Effector memory CD4-positive, alpha-beta T cell (primary cell): ENCODE results near the gene ADAM17.
"Not testable (repeated sequence)": the region's sequence is repeated elsewhere in the genome, so short reads cannot be mapped to it uniquely, and the experiment has no call there.

ENCODE experiments used
- DNase-seq, 3 donors: peaks; one replicate each; pipeline ENCODE4 v3.0.0-alpha.2; 2020
- H3K27ac ChIP-seq: 2 replicates; pipeline ENCODE4 v1.7.0; 2013; ENCODE audit warnings: mild to moderate bottlenecking, low read length, moderate library complexity; ENCODE audit not compliant: insufficient read depth, poor library complexity, severe bottlenecking
- H3K27me3 ChIP-seq: replicated peaks from 2 replicates; pipeline ENCODE4 v1.7.0; 2013; ENCODE audit warnings: mild to moderate bottlenecking, low read length; ENCODE audit not compliant: insufficient read depth, control insufficient read depth, poor library complexity, severe bottlenecking
- H3K36me3 ChIP-seq: 2 replicates; pipeline ENCODE4 v1.7.0; 2013; ENCODE audit warnings: mild to moderate bottlenecking, low read length, moderate library complexity; ENCODE audit not compliant: control insufficient read depth, insufficient read depth
- H3K4me1 ChIP-seq: 2 replicates; pipeline ENCODE4 v1.7.0; 2013; ENCODE audit warnings: low read length, mild to moderate bottlenecking; ENCODE audit not compliant: control insufficient read depth, insufficient read depth, poor library complexity, severe bottlenecking
- H3K4me3 ChIP-seq: 2 replicates; pipeline ENCODE4 v1.7.0; 2013; ENCODE audit warnings: low read length, low read depth, mild to moderate bottlenecking; ENCODE audit not compliant: insufficient read depth, poor library complexity, severe bottlenecking
- H3K9me3 ChIP-seq: 2 replicates; pipeline ENCODE4 v1.7.0; 2013; ENCODE audit warnings: mild to moderate bottlenecking, low read length, moderate library complexity; ENCODE audit not compliant: control insufficient read depth
- total RNA-seq, 3 donors: gene quantifications; one replicate each; lab custom pipeline; 2026; lab: John Stamatoyannopoulos, UW

ADAM17 gene
- total RNA-seq, result 61.0 to 75.7 (median 74.1) reads per million in 3 donors

GRCh38 chr2:9555297-9556120 lies at the start of gene ADAM17:
TSS of gene ADAM17 (minus strand) at chr2:9555830. CDS start at chr2:9555605, 225 bp downstream.
- Histone ChIP-seq H3K4me3 (peak within 1 kb of the TSS; percentile 80), H3K27me3 (no peaks in the 10 kb centered on the region), H3K4me1 (peaks cover 12% of the 10 kb centered on the region), H3K36me3 (no peaks in the 10 kb centered on the region), H3K27ac (peak within 1 kb of the TSS; percentile 89), H3K9me3 (no peaks in the 10 kb centered on the region)
- peak; percentile 71 to 79 (median 72) for DNase-seq

- DNase-seq, result no peak
- Histone ChIP-seq H3K9me3 (no peaks in the 10 kb centered on the region), H3K4me1 (no peaks in the 10 kb centered on the region), H3K36me3 (peaks cover 7% of the 10 kb centered on the region), H3K27me3 (no peaks in the 10 kb centered on the region), H3K27ac (no peak overlapping the region), H3K4me3 (no peak overlapping the region)
These were observed 46.8 kb upstream of the ADAM17 start for GRCh38 chr2:9602412-9602811.

GRCh38 chr2:9601397-9601796 lies 45.8 kb upstream of the ADAM17 start:
- Histone ChIP-seq H3K36me3 (peaks cover 4% of the 10 kb centered on the region), H3K9me3 (no peaks in the 10 kb centered on the region), H3K27ac (no peak overlapping the region), H3K27me3 (no peaks in the 10 kb centered on the region), H3K4me3 (no peak overlapping the region), H3K4me1 (no peaks in the 10 kb centered on the region)
- no peak for DNase-seq

- Histone ChIP-seq H3K27me3 (no peaks in the 10 kb centered on the region), H3K4me3 (no peak overlapping the region), H3K4me1 (no peaks in the 10 kb centered on the region), H3K36me3 (peaks cover 4% of the 10 kb centered on the region), H3K9me3 (no peaks in the 10 kb centered on the region), H3K27ac (no peak overlapping the region)
- no peak for DNase-seq
These were observed 43.8 kb upstream of the ADAM17 start for GRCh38 chr2:9599430-9599829.

DNA sequence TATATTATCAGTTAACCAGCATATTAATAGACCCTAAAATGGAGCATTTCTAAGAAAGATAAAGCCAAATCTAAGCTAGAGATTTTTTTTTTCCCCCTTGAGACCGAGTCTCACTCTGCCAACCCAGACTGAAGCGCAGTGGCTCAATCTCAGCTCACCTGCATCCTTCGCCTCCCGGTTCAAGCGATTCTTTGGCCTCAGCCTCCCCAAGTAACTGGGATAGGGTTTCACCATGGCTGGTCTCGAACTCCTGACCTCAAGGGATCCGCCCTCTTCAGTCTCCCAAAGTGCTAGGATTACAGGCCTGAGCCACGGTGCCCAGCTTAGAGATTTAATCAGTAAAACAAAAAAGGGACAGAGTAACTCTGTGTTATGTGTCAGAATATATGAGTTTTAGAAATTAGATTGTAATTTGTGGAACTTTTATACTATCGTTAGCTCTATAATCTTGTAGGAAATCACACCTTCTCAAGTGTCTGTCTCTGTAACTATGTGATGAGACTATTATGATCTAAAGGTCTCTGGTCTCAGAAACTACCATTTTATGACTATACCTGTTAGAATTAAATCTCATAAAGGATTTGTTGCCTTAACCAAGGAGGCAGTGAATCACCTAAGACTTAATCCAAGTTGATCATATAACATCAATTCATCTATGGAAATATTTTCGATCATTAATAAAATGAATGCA lies 41.1 kb upstream of the ADAM17 start:
- DNase-seq, result no peak
- Histone ChIP-seq H3K4me1 (peaks cover 6% of the 10 kb centered on the region), H3K27me3 (no peaks in the 10 kb centered on the region), H3K9me3 (no peaks in the 10 kb centered on the region), H3K4me3 (peak overlapping the region; percentile 12), H3K27ac (no peak overlapping the region), H3K36me3 (peaks cover 4% of the 10 kb centered on the region)

GRCh38 chr2:9595746-9596145 lies 40.1 kb upstream of the ADAM17 start:
- Histone ChIP-seq H3K27ac (no peak overlapping the region), H3K27me3 (no peaks in the 10 kb centered on the region), H3K36me3 (peaks cover 5% of the 10 kb centered on the region), H3K9me3 (no peaks in the 10 kb centered on the region), H3K4me1 (peaks cover 6% of the 10 kb centered on the region), H3K4me3 (peak overlapping the region; percentile 12)
- DNase-seq, result no peak

DNA sequence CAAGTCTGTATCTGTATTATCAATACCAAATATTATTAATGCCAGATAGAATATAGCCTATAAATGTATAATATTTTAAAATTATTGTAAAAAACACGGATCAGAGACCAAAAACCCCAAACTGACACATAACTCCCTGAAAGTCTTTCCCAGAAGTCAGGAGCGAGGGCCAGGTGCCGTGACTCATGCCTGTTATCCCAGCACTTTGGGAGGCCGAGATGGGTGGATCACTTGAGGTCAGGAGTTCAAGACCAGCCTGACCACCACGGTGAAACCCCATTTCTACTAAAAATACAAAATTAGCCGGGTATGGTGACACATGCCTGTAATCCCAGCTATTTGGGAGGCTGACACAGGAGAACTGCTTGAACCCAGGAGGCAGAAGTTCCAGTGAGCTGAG lies 39.6 kb upstream of the ADAM17 start:
- not testable (repeated sequence) for H3K36me3 ChIP-seq, DNase-seq, H3K27me3 ChIP-seq, H3K4me1 ChIP-seq, H3K9me3 ChIP-seq, H3K27ac ChIP-seq, H3K4me3 ChIP-seq

GRCh38 chr2:9594366-9595054 lies 38.9 kb upstream of the ADAM17 start:
- Histone ChIP-seq H3K9me3 (no peaks in the 10 kb centered on the region), H3K27me3 (no peaks in the 10 kb centered on the region), H3K4me3 (no peak overlapping the region), H3K36me3 (peaks cover 12% of the 10 kb centered on the region), H3K27ac (no peak overlapping the region), H3K4me1 (peaks cover 6% of the 10 kb centered on the region)
- DNase-seq, result no peak

GRCh38 chr2:9593925-9594324 lies 38.3 kb upstream of the ADAM17 start:
- no peak overlapping the region for H3K4me3 ChIP-seq
- H3K36me3 ChIP-seq, result peaks cover 12% of the 10 kb centered on the region
- H3K27ac ChIP-seq, result no peak overlapping the region
- H3K9me3 ChIP-seq, result no peaks in the 10 kb centered on the region
- peaks cover 6% of the 10 kb centered on the region for H3K4me1 ChIP-seq
- no peaks in the 10 kb centered on the region for H3K27me3 ChIP-seq
- DNase-seq, result no peak

DNA sequence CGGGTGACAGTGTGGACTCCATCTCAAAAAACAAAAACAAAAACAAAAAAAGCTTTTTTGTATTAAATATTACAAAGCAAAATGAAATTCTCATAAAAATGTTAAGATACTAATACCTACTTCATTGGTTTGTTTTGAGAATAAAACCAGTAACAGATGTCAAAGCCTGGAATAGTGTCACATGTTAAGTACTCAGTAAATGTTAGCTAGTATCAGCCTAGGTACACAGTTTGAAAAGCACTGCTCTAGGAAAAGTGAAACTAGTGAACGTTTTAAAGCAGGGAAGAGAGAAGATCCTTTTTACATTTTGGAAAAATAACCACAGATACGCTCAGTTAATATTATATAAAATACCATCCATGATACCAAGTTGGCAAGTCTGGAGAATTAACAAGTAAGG lies 37.1 kb upstream of the ADAM17 start:
- Histone ChIP-seq H3K4me1 (peaks cover 6% of the 10 kb centered on the region), H3K27ac (no peak overlapping the region), H3K27me3 (no peaks in the 10 kb centered on the region), H3K4me3 (no peak overlapping the region), H3K9me3 (no peaks in the 10 kb centered on the region), H3K36me3 (peaks cover 19% of the 10 kb centered on the region)
- no peak for DNase-seq
